Central memory CD4-positive, alpha-beta T cell (primary cell): ENCODE results near the gene RADIL.

ENCODE experiments used
- DNase-seq: peaks from one replicate; pipeline ENCODE4 v3.0.0; 2022

The RADIL gene

GRCh38 chr7:4828720-4829383, 54.7 kb downstream of the RADIL start:
- DNase-seq: no peak

GRCh38 chr7:4825081-4825480, 58.4 kb downstream of the RADIL start:
- DNase-seq: no peak

- DNase-seq: no peak
Measured at GRCh38 chr7:4824120-4824775, 59.3 kb downstream of the RADIL start.

- DNase-seq: no peak
Measured at GRCh38 chr7:4823441-4824119, 59.9 kb downstream of the RADIL start.

- DNase-seq: no peak
Measured at GRCh38 chr7:4822677-4823076, 60.8 kb downstream of the RADIL start.

- no peak for DNase-seq
Measured at GRCh38 chr7:4820967-4821471, 62.5 kb downstream of the RADIL start.

- DNase-seq: no peak
Measured at GRCh38 chr7:4820405-4820966, 63.0 kb downstream of the RADIL start.

- no peak for DNase-seq
Measured at GRCh38 chr7:4819560-4820404, 63.7 kb downstream of the RADIL start.

GRCh38 chr7:4818000-4818794, 65.3 kb downstream of the RADIL start:
- DNase-seq: no peak

- DNase-seq: no peak
Measured at GRCh38 chr7:4817178-4817901, 66.2 kb downstream of the RADIL start.

- DNase-seq: no peak
Measured at GRCh38 chr7:4816419-4817080, 67.0 kb downstream of the RADIL start.

- DNase-seq: no peak
Measured at GRCh38 chr7:4815609-4816418, 67.7 kb downstream of the RADIL start.

- DNase-seq: no peak
Measured at GRCh38 chr7:4815121-4815520, 68.4 kb downstream of the RADIL start.

- no peak for DNase-seq
Measured at GRCh38 chr7:4814433-4814832, 69.1 kb downstream of the RADIL start.

- DNase-seq: no peak
Measured at GRCh38 chr7:4809666-4810065, 73.8 kb downstream of the RADIL start.

- DNase-seq: peak; percentile 25
Measured at GRCh38 chr7:4809091-4809591, 74.4 kb downstream of the RADIL start.

- no peak for DNase-seq
Measured at GRCh38 chr7:4808565-4808964, 75.0 kb downstream of the RADIL start.

GRCh38 chr7:4808026-4808425, 75.5 kb downstream of the RADIL start:
- no peak for DNase-seq

- no peak for DNase-seq
Measured at GRCh38 chr7:4807598-4808016, 75.9 kb downstream of the RADIL start.
